Breast epithelium (tissue), 4 donors: ENCODE measurements around the gene NUTF2. TPM values are rescaled to one million over a fixed set of nuclear protein-coding genes. Genes with fewer than 3 reads are reported as not detected.
A peak's percentile ranks its signal among the peaks of the same experiment; 100 is the strongest.
"Not testable (repeated sequence)": the region's sequence is repeated elsewhere in the genome, so short reads cannot be mapped to it uniquely, and the experiment has no call there.

ENCODE experiments used
- DNase-seq, 2 donors: peaks; one replicate each; pipeline ENCODE4 v3.0.0-alpha.2; 2019; ENCODE audit warnings: low spot score in 2 of 2
- H3K27ac ChIP-seq, 2 donors: fragments of 200-600 bp; sonication (generic) in 1 of 2; one replicate each; pipeline ENCODE4 v1.5.1; 2016 to 2019; ENCODE audit warnings: mild to moderate bottlenecking in 1 of 2
- H3K27me3 ChIP-seq, 2 donors: fragments of 200-600 bp; sonication (generic) in 1 of 2; one replicate each; pipeline versions ENCODE4 v1.5.1 to v1.6.0; 2017 to 2019; ENCODE audit warnings: control low read depth in 1 of 2, mild to moderate bottlenecking in 1 of 2
- H3K36me3 ChIP-seq: fragments of 200-600 bp; one replicate; pipeline ENCODE4 v1.5.1; 2019
- H3K4me1 ChIP-seq, 2 donors: fragments of 200-600 bp; sonication (generic); one replicate each; pipeline ENCODE4 v1.5.1; 2016 to 2019; ENCODE audit warnings: control low read depth in 1 of 2
- H3K4me3 ChIP-seq, 3 donors: fragments of 200-600 bp; sonication (generic); 1 replicate in 2 of 3; 2 replicates in 1 of 3; pipeline ENCODE4 v1.5.1; 2016 to 2019; ENCODE audit warnings: mild to moderate bottlenecking in 3 of 3, moderate library complexity in 2 of 3
- H3K9me3 ChIP-seq, 2 donors: fragments of 200-600 bp; sonication (generic) in 1 of 2; one replicate each; pipeline ENCODE4 v1.5.1; 2016 to 2019; ENCODE audit warnings: control low read depth in 1 of 2
- POLR2A ChIP-seq: fragments of 450-650 bp; IDR thresholded peaks from one replicate; pipeline ENCODE4 v1.6.1; 2016; ENCODE audit warnings: antibody characterized with exemption, mild to moderate bottlenecking, moderate library complexity
- POLR2AphosphoS5 ChIP-seq, 3 donors: sonication (generic); formaldehyde crosslinking; IDR thresholded peaks; one replicate each; pipeline ENCODE4 v1.6.1; 2017; ENCODE audit warnings: antibody characterized with exemption in 3 of 3
- intact Hi-C: fragments of 100-400 bp; cut with DNase I; formaldehyde crosslinking; loops from one replicate; pipeline ENCODE4 v1.15.1; 2023; ENCODE audit warnings: low total_unique reads
- total RNA-seq, 3 donors: library from RNA; depleted of rRNA; stranded (reverse); fragments of >200 nt; gene quantifications; one replicate each; pipeline ENCODE4 v1.1.0, GENCODE V29; 2016
- TF ChIP-seq, protein P1 (sequence below), 3 donors: fragments of 450-650 bp; IDR thresholded peaks; one replicate each; pipeline ENCODE4 v1.5.1; 2016 to 2017; ENCODE audit warnings: antibody characterized with exemption in 3 of 3, mild to moderate bottlenecking in 3 of 3, moderate library complexity in 3 of 3

Gene NUTF2
- total RNA-seq, 3 donors from 2014 or later: 91.5 to 168 (median 94.8) TPM

- Histone ChIP-seq H3K4me3 (no peak overlapping the region), H3K4me1 (no peaks in the 10 kb centered on the region), H3K27me3 (no peaks in the 10 kb centered on the region), H3K27ac (no peak overlapping the region), H3K36me3 (no peaks in the 10 kb centered on the region), H3K9me3 (no peaks in the 10 kb centered on the region)
- intact Hi-C loops: no loop called here
- no peak for DNase-seq
- TF ChIP-seq, protein P1, sequence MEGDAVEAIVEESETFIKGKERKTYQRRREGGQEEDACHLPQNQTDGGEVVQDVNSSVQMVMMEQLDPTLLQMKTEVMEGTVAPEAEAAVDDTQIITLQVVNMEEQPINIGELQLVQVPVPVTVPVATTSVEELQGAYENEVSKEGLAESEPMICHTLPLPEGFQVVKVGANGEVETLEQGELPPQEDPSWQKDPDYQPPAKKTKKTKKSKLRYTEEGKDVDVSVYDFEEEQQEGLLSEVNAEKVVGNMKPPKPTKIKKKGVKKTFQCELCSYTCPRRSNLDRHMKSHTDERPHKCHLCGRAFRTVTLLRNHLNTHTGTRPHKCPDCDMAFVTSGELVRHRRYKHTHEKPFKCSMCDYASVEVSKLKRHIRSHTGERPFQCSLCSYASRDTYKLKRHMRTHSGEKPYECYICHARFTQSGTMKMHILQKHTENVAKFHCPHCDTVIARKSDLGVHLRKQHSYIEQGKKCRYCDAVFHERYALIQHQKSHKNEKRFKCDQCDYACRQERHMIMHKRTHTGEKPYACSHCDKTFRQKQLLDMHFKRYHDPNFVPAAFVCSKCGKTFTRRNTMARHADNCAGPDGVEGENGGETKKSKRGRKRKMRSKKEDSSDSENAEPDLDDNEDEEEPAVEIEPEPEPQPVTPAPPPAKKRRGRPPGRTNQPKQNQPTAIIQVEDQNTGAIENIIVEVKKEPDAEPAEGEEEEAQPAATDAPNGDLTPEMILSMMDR (IDR thresholded peaks at IDR 0.05): no peak
- no peak for TF ChIP-seq POLR2A
- TF ChIP-seq POLR2AphosphoS5 (IDR thresholded peaks at IDR 0.05): no peak
Observed at GRCh38 chr16:67825906-67826305, 20.8 kb upstream of the NUTF2 start.

GRCh38 chr16:67828651-67829050 is 18.1 kb upstream of the NUTF2 start:
- intact Hi-C loops: no loop called here
- no peak overlapping the region for H3K27ac ChIP-seq
- no peaks in the 10 kb centered on the region for H3K9me3 ChIP-seq
- no peaks in the 10 kb centered on the region for H3K36me3 ChIP-seq
- no peak for DNase-seq
- TF ChIP-seq, protein P1 (IDR thresholded peaks at IDR 0.05): no peak
- TF ChIP-seq POLR2A (no peak), POLR2AphosphoS5 (IDR thresholded peaks at IDR 0.05) (no peak)
- no peaks in the 10 kb centered on the region for H3K27me3 ChIP-seq
- no peaks in the 10 kb centered on the region for H3K4me1 ChIP-seq
- no peak overlapping the region for H3K4me3 ChIP-seq

DNA sequence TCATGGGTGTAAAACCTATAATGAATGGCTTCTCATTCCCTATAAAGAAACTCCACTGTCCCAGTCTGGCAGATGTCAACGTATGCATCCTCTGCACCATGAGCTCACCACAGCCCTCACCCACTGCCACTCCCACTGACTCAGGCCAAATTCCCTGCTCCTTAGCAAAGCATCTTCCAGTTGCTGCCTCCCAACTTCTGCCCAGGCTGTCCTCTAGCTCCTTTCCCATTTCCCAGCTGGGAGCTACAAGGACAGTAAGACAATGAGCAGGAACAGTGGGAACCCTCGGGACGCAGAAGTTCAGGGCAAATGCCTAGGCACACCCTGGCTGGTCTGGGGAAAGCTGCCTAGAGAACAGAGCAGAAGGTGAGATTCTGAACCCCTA is 13.7 kb upstream of the NUTF2 start:
- intact Hi-C loops: loop anchor here (2.0 kb wide), 1 partner anchor 34 kb away; no protein-coding TSS in a partner anchor

GRCh38 chr16:67833415-67834241 is 13.1 kb upstream of the NUTF2 start:
- H3K27ac ChIP-seq: peak overlapping the region; percentile 72
- H3K9me3 ChIP-seq: no peaks in the 10 kb centered on the region
- no peaks in the 10 kb centered on the region for H3K36me3 ChIP-seq
- TF ChIP-seq POLR2A: no peak
- TF ChIP-seq POLR2AphosphoS5 (IDR thresholded peaks at IDR 0.05): peak; percentile 35 to 66 (median 53)
- TF ChIP-seq, protein P1 (IDR thresholded peaks at IDR 0.05): no peak
- DNase-seq: peak; percentile 83 to 91
- H3K4me3 ChIP-seq: peak overlapping the region; percentile 83 to 92 (median 90)
- peaks cover 0 to 5% of the 10 kb centered on the region in 2 donors for H3K4me1 ChIP-seq
- intact Hi-C loops: loop anchor here (2.0 kb wide), 1 partner anchor 33 kb away; no protein-coding TSS in a partner anchor
- H3K27me3 ChIP-seq: no peaks in the 10 kb centered on the region

More for the DNA sequence above, 13.7 kb upstream of the NUTF2 start:
- Histone ChIP-seq H3K27ac (peak overlapping the region; percentile 72), H3K36me3 (no peaks in the 10 kb centered on the region), H3K4me1 (peaks cover 0 to 5% of the 10 kb centered on the region in 2 donors), H3K4me3 (peak overlapping the region; percentile 83 to 92 (median 90)), H3K27me3 (no peaks in the 10 kb centered on the region), H3K9me3 (no peaks in the 10 kb centered on the region)
- no peak for DNase-seq
- TF ChIP-seq POLR2A (no peak), POLR2AphosphoS5 (IDR thresholded peaks at IDR 0.05) (no peak)
- TF ChIP-seq, protein P1 (IDR thresholded peaks at IDR 0.05): no peak

DNA sequence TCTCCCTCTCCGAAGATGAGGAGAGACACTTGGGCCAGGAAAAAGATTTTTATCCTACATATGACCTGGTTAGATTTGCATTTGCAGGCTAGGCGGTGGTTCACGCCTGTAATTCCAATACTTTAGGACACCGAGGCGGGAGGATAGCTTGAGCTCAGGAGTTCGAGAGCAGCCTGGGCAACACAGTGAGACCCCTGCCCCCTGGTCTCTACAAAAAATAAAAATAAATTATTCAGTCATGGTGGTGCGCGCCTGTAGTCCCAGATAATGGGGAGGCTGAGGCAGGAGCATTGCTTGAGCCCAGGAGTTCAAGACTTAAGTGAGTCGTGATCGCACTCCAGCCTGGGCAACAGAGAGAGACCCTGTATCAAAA is 12.5 kb upstream of the NUTF2 start:
- Histone ChIP-seq H3K9me3 (no peaks in the 10 kb centered on the region), H3K27ac (peak overlapping the region; percentile 72), H3K36me3 (no peaks in the 10 kb centered on the region), H3K27me3 (no peaks in the 10 kb centered on the region), H3K4me1 (peaks cover 0 to 5% of the 10 kb centered on the region in 2 donors), H3K4me3 (peak overlapping the region; percentile 83 to 92 (median 90))
- intact Hi-C loops: no loop called here
- DNase-seq: no peak
- no peak for TF ChIP-seq POLR2AphosphoS5 (IDR thresholded peaks at IDR 0.05)
- no peak for TF ChIP-seq POLR2A
- TF ChIP-seq, protein P1 (IDR thresholded peaks at IDR 0.05): no peak

DNA sequence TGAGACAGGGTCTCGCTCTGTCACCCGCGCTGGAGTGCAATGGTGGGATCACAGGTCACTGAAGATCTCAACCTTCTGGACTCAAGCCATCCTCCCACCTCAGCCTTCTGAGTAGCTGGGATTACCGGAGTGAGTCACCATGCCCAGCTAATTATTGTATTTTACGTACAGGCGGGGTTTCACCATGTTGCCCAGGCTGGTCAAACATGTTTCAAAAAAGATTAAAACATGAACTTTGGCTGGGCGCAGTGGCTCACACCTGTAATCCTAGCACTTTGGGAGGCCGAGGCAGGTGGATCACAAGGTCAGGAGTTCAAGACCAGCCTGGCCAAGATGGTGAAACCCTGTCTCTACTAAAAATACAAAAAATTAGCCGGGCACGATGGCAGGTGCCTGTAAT is 9.5 kb upstream of the NUTF2 start:
- H3K27me3 ChIP-seq, H3K4me3 ChIP-seq, H3K4me1 ChIP-seq, DNase-seq, H3K9me3 ChIP-seq, H3K36me3 ChIP-seq, H3K27ac ChIP-seq, intact Hi-C loops: not testable (repeated sequence)
